NCI-H2171 (cell line): ENCODE data around the gene GATAD2A.
"Not testable (repeated sequence)": the region's sequence is repeated elsewhere in the genome, so short reads cannot be mapped to it uniquely, and the experiment has no call there.

Source experiments
- DNase-seq: peaks from one replicate; lab custom pipeline; 2025; lab: John Stamatoyannopoulos, UW

GATAD2A gene

GRCh38 chr19:19404879-19405860 is at the start of gene GATAD2A:
GATAD2A (plus strand) TSS chr19:19405675; CDS start chr19:19465346, 59,671 bp downstream.
- DNase-seq: peak; percentile 89

- DNase-seq: no peak
Observed at GRCh38 chr19:19356500-19356899, 49.0 kb upstream of the GATAD2A start.

GRCh38 chr19:19356901-19357566 is 48.4 kb upstream of the GATAD2A start:
- no peak for DNase-seq

GRCh38 chr19:19361075-19361594 is 44.3 kb upstream of the GATAD2A start:
- peak; percentile 73 for DNase-seq

GRCh38 chr19:19362075-19362474 is 43.4 kb upstream of the GATAD2A start:
- DNase-seq: no peak

- DNase-seq: peak; percentile 7
Observed at GRCh38 chr19:19366434-19367396, 38.8 kb upstream of the GATAD2A start.

- DNase-seq: no peak
Observed at GRCh38 chr19:19368087-19368486, 37.4 kb upstream of the GATAD2A start.

GRCh38 chr19:19371059-19371458 is 34.4 kb upstream of the GATAD2A start:
- no peak for DNase-seq

GRCh38 chr19:19372656-19373416 is 32.6 kb upstream of the GATAD2A start:
- DNase-seq: no peak

GRCh38 chr19:19379527-19379926 is 25.9 kb upstream of the GATAD2A start:
- DNase-seq: no peak

- DNase-seq: not testable (repeated sequence)
Observed at GRCh38 chr19:19380316-19380715, 25.2 kb upstream of the GATAD2A start.

GRCh38 chr19:19381007-19381926 is 24.2 kb upstream of the GATAD2A start:
- no peak for DNase-seq

GRCh38 chr19:19382118-19382517 is 23.4 kb upstream of the GATAD2A start:
- DNase-seq: no peak

- no peak for DNase-seq
Observed at GRCh38 chr19:19384486-19384885, 21.0 kb upstream of the GATAD2A start.

- peak; percentile 99 for DNase-seq
Observed at GRCh38 chr19:19385131-19385895, 20.2 kb upstream of the GATAD2A start.

- DNase-seq: no peak
Observed at GRCh38 chr19:19385896-19386869, 19.3 kb upstream of the GATAD2A start.

GRCh38 chr19:19387108-19387507 is 18.4 kb upstream of the GATAD2A start:
- no peak for DNase-seq
